Osteocyte (in vitro differentiated cells): ENCODE results near the gene FBXO8. TPM values are rescaled to one million over a fixed set of nuclear protein-coding genes. Genes with fewer than 3 reads are reported as not detected.

ENCODE experiments used
- DNase-seq: peaks from one replicate; pipeline ENCODE4 v3.0.0; 2021; ENCODE audit warnings: mixed read lengths; ENCODE audit not compliant: unreplicated experiment; ENCODE audit errors: extremely low spot score
- H3K27ac Mint-ChIP-seq: one replicate; pipeline ENCODE4 v1.8.0; 2021; ENCODE audit warnings: mild to moderate bottlenecking, mixed read lengths; ENCODE audit not compliant: unreplicated experiment
- H3K27me3 Mint-ChIP-seq: one replicate; pipeline ENCODE4 v1.8.0; 2021; ENCODE audit warnings: mixed read lengths; ENCODE audit not compliant: unreplicated experiment
- H3K36me3 Mint-ChIP-seq: one replicate; pipeline ENCODE4 v1.8.0; 2021; ENCODE audit warnings: mixed read lengths; ENCODE audit not compliant: unreplicated experiment
- H3K4me1 Mint-ChIP-seq: one replicate; pipeline ENCODE4 v1.8.0; 2021; ENCODE audit warnings: mixed read lengths; ENCODE audit not compliant: unreplicated experiment
- H3K4me3 Mint-ChIP-seq: one replicate; pipeline ENCODE4 v1.8.0; 2021; ENCODE audit warnings: mild to moderate bottlenecking, moderate library complexity, mixed read lengths; ENCODE audit not compliant: unreplicated experiment
- H3K9me3 Mint-ChIP-seq: one replicate; pipeline ENCODE4 v1.8.0; 2021; ENCODE audit warnings: mixed read lengths; ENCODE audit not compliant: unreplicated experiment
- total RNA-seq: library from RNA; stranded (reverse); gene quantifications from 2 replicates; pipeline ENCODE4 v1.2.1, GENCODE V29; 2021
- TF ChIP-seq, protein P1 (sequence below): fragments of 200-600 bp; sonication (generic); IDR thresholded peaks from 2 replicates; pipeline ENCODE4 v1.5.0; 2021; ENCODE audit warnings: antibody characterized with exemption, mild to moderate bottlenecking, moderate library complexity

FBXO8 gene
- total RNA-seq, 1 donor from 2014 or later: 22.0 TPM

DNA sequence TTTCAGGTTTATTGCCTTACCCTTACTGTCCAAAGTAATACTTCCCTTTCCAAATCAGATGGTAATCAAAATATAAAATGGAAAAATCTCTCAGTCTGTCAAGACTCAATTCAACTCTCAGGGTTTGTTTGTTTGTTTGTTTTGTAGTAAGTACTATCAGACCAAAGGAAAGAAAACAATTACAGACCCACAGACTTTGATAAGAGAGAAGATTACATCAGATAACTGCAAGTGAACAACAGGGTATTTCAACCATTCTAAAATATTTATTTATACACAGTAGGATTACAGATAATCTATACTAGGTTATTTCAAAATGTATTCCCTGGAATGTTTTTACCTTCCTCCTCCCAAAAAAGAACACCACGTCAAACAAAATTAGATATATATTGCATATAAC lies 28.9 kb downstream of the FBXO8 start:
- H3K27me3 Mint-ChIP-seq: no peaks in the 10 kb centered on the region
- no peak for DNase-seq
- TF ChIP-seq, protein P1, sequence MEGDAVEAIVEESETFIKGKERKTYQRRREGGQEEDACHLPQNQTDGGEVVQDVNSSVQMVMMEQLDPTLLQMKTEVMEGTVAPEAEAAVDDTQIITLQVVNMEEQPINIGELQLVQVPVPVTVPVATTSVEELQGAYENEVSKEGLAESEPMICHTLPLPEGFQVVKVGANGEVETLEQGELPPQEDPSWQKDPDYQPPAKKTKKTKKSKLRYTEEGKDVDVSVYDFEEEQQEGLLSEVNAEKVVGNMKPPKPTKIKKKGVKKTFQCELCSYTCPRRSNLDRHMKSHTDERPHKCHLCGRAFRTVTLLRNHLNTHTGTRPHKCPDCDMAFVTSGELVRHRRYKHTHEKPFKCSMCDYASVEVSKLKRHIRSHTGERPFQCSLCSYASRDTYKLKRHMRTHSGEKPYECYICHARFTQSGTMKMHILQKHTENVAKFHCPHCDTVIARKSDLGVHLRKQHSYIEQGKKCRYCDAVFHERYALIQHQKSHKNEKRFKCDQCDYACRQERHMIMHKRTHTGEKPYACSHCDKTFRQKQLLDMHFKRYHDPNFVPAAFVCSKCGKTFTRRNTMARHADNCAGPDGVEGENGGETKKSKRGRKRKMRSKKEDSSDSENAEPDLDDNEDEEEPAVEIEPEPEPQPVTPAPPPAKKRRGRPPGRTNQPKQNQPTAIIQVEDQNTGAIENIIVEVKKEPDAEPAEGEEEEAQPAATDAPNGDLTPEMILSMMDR: no peak
- peaks cover 13% of the 10 kb centered on the region for H3K4me1 Mint-ChIP-seq
- no peaks in the 10 kb centered on the region for H3K9me3 Mint-ChIP-seq
- H3K36me3 Mint-ChIP-seq: peaks cover 4% of the 10 kb centered on the region
- H3K4me3 Mint-ChIP-seq: no peak overlapping the region
- no peak overlapping the region for H3K27ac Mint-ChIP-seq

- H3K27ac Mint-ChIP-seq: no peak overlapping the region
- peaks cover 17% of the 10 kb centered on the region for H3K4me1 Mint-ChIP-seq
- TF ChIP-seq, protein P1: no peak
- H3K4me3 Mint-ChIP-seq: no peak overlapping the region
- H3K9me3 Mint-ChIP-seq: no peaks in the 10 kb centered on the region
- no peak for DNase-seq
- no peaks in the 10 kb centered on the region for H3K27me3 Mint-ChIP-seq
- peaks cover 4% of the 10 kb centered on the region for H3K36me3 Mint-ChIP-seq
These were observed 31.1 kb downstream of the FBXO8 start for GRCh38 chr4:174252412-174252811.

DNA sequence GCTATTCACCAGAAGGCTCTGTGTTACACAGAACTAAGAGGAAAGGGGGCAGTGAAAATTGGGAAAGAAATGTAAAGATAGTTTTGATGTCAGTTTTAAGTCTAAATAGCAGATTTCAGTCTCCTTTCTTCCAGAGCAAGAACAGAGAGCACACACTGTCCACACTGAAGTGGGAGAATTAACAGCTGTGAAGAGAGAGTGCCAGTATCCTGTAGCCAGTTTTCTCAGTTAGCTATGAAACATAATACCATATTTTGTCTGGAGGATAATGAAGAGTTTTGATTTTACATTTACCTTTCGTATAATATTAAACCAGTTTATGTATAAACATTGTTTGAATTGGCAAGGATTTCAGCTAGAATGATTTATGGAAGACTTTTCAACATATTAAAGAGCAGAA lies 35.1 kb downstream of the FBXO8 start:
- H3K27ac Mint-ChIP-seq: no peak overlapping the region
- no peak overlapping the region for H3K4me3 Mint-ChIP-seq
- peaks cover 4% of the 10 kb centered on the region for H3K4me1 Mint-ChIP-seq
- no peak for DNase-seq
- TF ChIP-seq, protein P1: no peak
- no peaks in the 10 kb centered on the region for H3K9me3 Mint-ChIP-seq
- no peaks in the 10 kb centered on the region for H3K27me3 Mint-ChIP-seq
- H3K36me3 Mint-ChIP-seq: peaks cover 6% of the 10 kb centered on the region

GRCh38 chr4:174245714-174246113 lies 37.8 kb downstream of the FBXO8 start:
- Mint-ChIP-seq H3K9me3 (no peaks in the 10 kb centered on the region), H3K36me3 (peaks cover 7% of the 10 kb centered on the region), H3K27me3 (no peaks in the 10 kb centered on the region), H3K27ac (no peak overlapping the region), H3K4me1 (peaks cover 4% of the 10 kb centered on the region), H3K4me3 (no peak overlapping the region)
- no peak for DNase-seq
- TF ChIP-seq, protein P1: no peak

- no peaks in the 10 kb centered on the region for H3K9me3 Mint-ChIP-seq
- H3K36me3 Mint-ChIP-seq: peaks cover 6% of the 10 kb centered on the region
- no peak for DNase-seq
- no peaks in the 10 kb centered on the region for H3K27me3 Mint-ChIP-seq
- no peak overlapping the region for H3K4me3 Mint-ChIP-seq
- H3K27ac Mint-ChIP-seq: no peak overlapping the region
- TF ChIP-seq, protein P1: no peak
- peaks cover 4% of the 10 kb centered on the region for H3K4me1 Mint-ChIP-seq
These were observed 39.0 kb downstream of the FBXO8 start for GRCh38 chr4:174244441-174244840.
